NCI-H1105 treated with DMSO at 0.1 percent for 48 hours (cell line): Measurements from ENCODE around the gene NUDT22.
"Not testable (repeated sequence)": the region's sequence is repeated elsewhere in the genome, so short reads cannot be mapped to it uniquely, and the experiment has no call there.

Experiments
- DNase-seq: peaks from one replicate; lab custom pipeline; 2025; lab: John Stamatoyannopoulos, UW

NUDT22 gene

GRCh38 chr11:64244107-64244506, 18.0 kb downstream of the NUDT22 start:
- DNase-seq: no peak

GRCh38 chr11:64244966-64245365, 18.9 kb downstream of the NUDT22 start:
- no peak for DNase-seq

- no peak for DNase-seq
These were observed 19.3 kb downstream of the NUDT22 start for GRCh38 chr11:64245401-64245796.

GRCh38 chr11:64245797-64246620, 19.9 kb downstream of the NUDT22 start:
- DNase-seq: peak; percentile 31

- DNase-seq: not testable (repeated sequence)
These were observed 20.5 kb downstream of the NUDT22 start for GRCh38 chr11:64246621-64246870.

GRCh38 chr11:64246871-64247728, 21.0 kb downstream of the NUDT22 start, which contains the start of gene PPP1R14B:
Gene PPP1R14B (minus strand): TSS chr11:64246943. CDS start chr11:64246673, 270 bp downstream.
- peak; percentile 69 for DNase-seq

- DNase-seq: no peak
These were observed 21.9 kb downstream of the NUDT22 start for GRCh38 chr11:64247729-64248531.

GRCh38 chr11:64248578-64248977, 22.5 kb downstream of the NUDT22 start:
- DNase-seq: no peak

GRCh38 chr11:64249038-64249437, 23.0 kb downstream of the NUDT22 start:
- DNase-seq: no peak

- no peak for DNase-seq
These were observed 23.7 kb downstream of the NUDT22 start for GRCh38 chr11:64249563-64250414.

- DNase-seq: no peak
These were observed 24.4 kb downstream of the NUDT22 start for GRCh38 chr11:64250415-64251015.

- peak; percentile 42 for DNase-seq
These were observed 25.1 kb downstream of the NUDT22 start, which contains the start of gene PLCB3 for GRCh38 chr11:64251016-64251752. Gene PLCB3 (plus strand): TSS chr11:64251530. CDS start chr11:64251650, 120 bp downstream.

GRCh38 chr11:64251753-64252002, 25.6 kb downstream of the NUDT22 start:
- DNase-seq: no peak

GRCh38 chr11:64252003-64252872, 26.2 kb downstream of the NUDT22 start:
- DNase-seq: peak; percentile 5

- no peak for DNase-seq
These were observed 27.0 kb downstream of the NUDT22 start for GRCh38 chr11:64253043-64253442.

GRCh38 chr11:64253481-64253880, 27.4 kb downstream of the NUDT22 start:
- DNase-seq: no peak

- DNase-seq: no peak
These were observed 28.3 kb downstream of the NUDT22 start for GRCh38 chr11:64254326-64254725.

GRCh38 chr11:64255135-64256128, 29.4 kb downstream of the NUDT22 start:
- no peak for DNase-seq
